ENCODE measurements around the gene PRMT1.

Gene PRMT1

GRCh38 chr19:49658139-49658517 lies 18.9 kb upstream of the PRMT1 start:
- Histone ChIP-seq H3K4me2 (ENCODE audit: low read length) (no peak overlapping the region), H3K27ac (ENCODE audit: low read depth, low read length, poor library complexity, severe bottlenecking) (no peak overlapping the region)

DNA sequence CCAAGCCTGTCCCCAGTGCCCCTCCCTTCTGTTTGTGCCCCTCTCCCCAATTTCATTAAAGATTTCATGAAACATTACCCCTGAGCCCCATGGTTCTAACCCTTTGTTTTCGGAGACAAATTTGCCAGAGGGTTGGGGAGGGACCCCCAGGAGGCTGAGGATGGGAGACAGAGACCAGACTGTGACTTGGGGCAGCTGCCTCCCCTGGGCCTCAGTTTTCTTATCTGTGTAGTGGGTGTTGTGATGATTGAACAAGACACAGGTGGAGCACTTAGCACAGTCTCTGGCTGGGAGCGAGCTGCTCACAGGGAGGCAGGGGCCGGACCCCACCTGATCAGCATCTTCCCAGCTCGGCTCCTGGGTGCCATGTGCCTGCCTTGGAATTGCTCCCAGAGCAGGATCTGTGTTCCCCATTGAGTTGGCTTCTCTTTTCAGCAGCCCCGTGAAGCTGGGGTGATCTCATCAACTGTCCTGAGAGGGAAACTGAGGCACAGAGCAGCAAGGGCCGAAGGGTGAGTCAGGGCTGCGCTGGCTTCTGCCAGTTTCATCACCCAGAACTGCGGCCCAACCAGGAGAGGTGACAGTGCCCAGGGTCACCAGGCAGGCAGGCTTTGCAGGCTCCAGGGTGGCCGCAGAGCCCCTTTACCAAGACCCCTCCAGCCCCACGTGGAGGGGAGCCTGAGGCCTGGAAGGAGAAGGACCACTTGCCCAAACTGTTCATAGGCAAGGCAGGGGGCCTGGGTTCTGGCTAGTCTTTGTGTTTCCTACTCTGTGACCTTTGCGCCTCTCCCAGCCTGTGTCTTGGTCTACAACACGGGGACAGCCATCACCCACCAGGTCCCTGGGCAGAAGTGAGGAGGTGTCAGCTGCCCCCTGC lies 18.3 kb upstream of the PRMT1 start:
- Histone ChIP-seq H4K20me1 (ENCODE audit: insufficient read depth, low read length) (no peaks in the 10 kb centered on the region), H3K4me2 (ENCODE audit: low read length) (no peak overlapping the region), H3K9me2 (ENCODE audit: low read depth, low read length) (no peaks in the 10 kb centered on the region), H3K27ac (ENCODE audit: low read depth, low read length, poor library complexity, severe bottlenecking) (no peak overlapping the region), H3K27me3 (ENCODE audit: insufficient read depth, low read length) (no peaks in the 10 kb centered on the region), H3K4me1 (ENCODE audit: insufficient read depth, low read length, severe bottlenecking) (peaks cover 4% of the 10 kb centered on the region), H3K4me3 (ENCODE audit: low read depth, low read length, poor library complexity, severe bottlenecking) (no peak overlapping the region), H2AFZ (ENCODE audit: low read length) (no peak overlapping the region), H3K9me3 (ENCODE audit: low read length) (no peaks in the 10 kb centered on the region), H3K9ac (ENCODE audit: low read length) (no peak overlapping the region), H3K36me3 (ENCODE audit: insufficient read depth, low read length) (peaks cover 90% of the 10 kb centered on the region), H3F3A (ENCODE audit: insufficient read depth, low read length) (no peaks in the 10 kb centered on the region), H3K79me2 (ENCODE audit: insufficient read depth, low read length) (no peaks in the 10 kb centered on the region)
- TF ChIP-seq, protein P1, sequence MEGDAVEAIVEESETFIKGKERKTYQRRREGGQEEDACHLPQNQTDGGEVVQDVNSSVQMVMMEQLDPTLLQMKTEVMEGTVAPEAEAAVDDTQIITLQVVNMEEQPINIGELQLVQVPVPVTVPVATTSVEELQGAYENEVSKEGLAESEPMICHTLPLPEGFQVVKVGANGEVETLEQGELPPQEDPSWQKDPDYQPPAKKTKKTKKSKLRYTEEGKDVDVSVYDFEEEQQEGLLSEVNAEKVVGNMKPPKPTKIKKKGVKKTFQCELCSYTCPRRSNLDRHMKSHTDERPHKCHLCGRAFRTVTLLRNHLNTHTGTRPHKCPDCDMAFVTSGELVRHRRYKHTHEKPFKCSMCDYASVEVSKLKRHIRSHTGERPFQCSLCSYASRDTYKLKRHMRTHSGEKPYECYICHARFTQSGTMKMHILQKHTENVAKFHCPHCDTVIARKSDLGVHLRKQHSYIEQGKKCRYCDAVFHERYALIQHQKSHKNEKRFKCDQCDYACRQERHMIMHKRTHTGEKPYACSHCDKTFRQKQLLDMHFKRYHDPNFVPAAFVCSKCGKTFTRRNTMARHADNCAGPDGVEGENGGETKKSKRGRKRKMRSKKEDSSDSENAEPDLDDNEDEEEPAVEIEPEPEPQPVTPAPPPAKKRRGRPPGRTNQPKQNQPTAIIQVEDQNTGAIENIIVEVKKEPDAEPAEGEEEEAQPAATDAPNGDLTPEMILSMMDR (IDR thresholded peaks at IDR 0.05; ENCODE audit: low read length): no peak
- no peak for TF ChIP-seq EZH2 (IDR thresholded peaks at IDR 0.05; ENCODE audit: borderline replicate concordance, low read length)

More at GRCh38 chr19:49658139-49658517, 18.9 kb upstream of the PRMT1 start:
- Histone ChIP-seq H3K27me3 (ENCODE audit: insufficient read depth, low read length) (no peaks in the 10 kb centered on the region), H3K9ac (ENCODE audit: low read length) (no peak overlapping the region), H4K20me1 (ENCODE audit: insufficient read depth, low read length) (no peaks in the 10 kb centered on the region), H3F3A (ENCODE audit: insufficient read depth, low read length) (no peaks in the 10 kb centered on the region), H3K4me3 (ENCODE audit: low read depth, low read length, poor library complexity, severe bottlenecking) (no peak overlapping the region), H2AFZ (ENCODE audit: low read length) (no peak overlapping the region), H3K79me2 (ENCODE audit: insufficient read depth, low read length) (no peaks in the 10 kb centered on the region), H3K36me3 (ENCODE audit: insufficient read depth, low read length) (peaks cover 94% of the 10 kb centered on the region), H3K4me1 (ENCODE audit: insufficient read depth, low read length, severe bottlenecking) (no peaks in the 10 kb centered on the region), H3K9me3 (ENCODE audit: low read length) (no peaks in the 10 kb centered on the region), H3K9me2 (ENCODE audit: low read depth, low read length) (no peaks in the 10 kb centered on the region)
- TF ChIP-seq, protein P1 (IDR thresholded peaks at IDR 0.05; ENCODE audit: low read length): no peak
- no peak for TF ChIP-seq EZH2 (IDR thresholded peaks at IDR 0.05; ENCODE audit: borderline replicate concordance, low read length)

- no peak overlapping the region for H3K27ac ChIP-seq (ENCODE audit: low read depth, low read length, poor library complexity, severe bottlenecking)
- TF ChIP-seq, protein P1 (IDR thresholded peaks at IDR 0.05; ENCODE audit: low read length): no peak
- no peak for TF ChIP-seq EZH2 (IDR thresholded peaks at IDR 0.05; ENCODE audit: borderline replicate concordance, low read length)
- H3K79me2 ChIP-seq (ENCODE audit: insufficient read depth, low read length): no peaks in the 10 kb centered on the region
- no peaks in the 10 kb centered on the region for H3K9me2 ChIP-seq (ENCODE audit: low read depth, low read length)
- H3K36me3 ChIP-seq (ENCODE audit: insufficient read depth, low read length): peaks cover 75% of the 10 kb centered on the region
- no peak overlapping the region for H3K9ac ChIP-seq (ENCODE audit: low read length)
- no peak overlapping the region for H3K4me3 ChIP-seq (ENCODE audit: low read depth, low read length, poor library complexity, severe bottlenecking)
- no peak overlapping the region for H3K4me2 ChIP-seq (ENCODE audit: low read length)
- no peaks in the 10 kb centered on the region for H3K27me3 ChIP-seq (ENCODE audit: insufficient read depth, low read length)
- no peak overlapping the region for H2AFZ ChIP-seq (ENCODE audit: low read length)
- H3F3A ChIP-seq (ENCODE audit: insufficient read depth, low read length): no peaks in the 10 kb centered on the region
- no peaks in the 10 kb centered on the region for H4K20me1 ChIP-seq (ENCODE audit: insufficient read depth, low read length)
- peaks cover 9% of the 10 kb centered on the region for H3K4me1 ChIP-seq (ENCODE audit: insufficient read depth, low read length, severe bottlenecking)
- H3K9me3 ChIP-seq (ENCODE audit: low read length): no peaks in the 10 kb centered on the region
These were observed 16.6 kb upstream of the PRMT1 start for GRCh38 chr19:49660338-49660961.

Data from OCI-LY1 (cell line).